Rectal smooth muscle tissue (tissue), 1 donor: ENCODE data around the gene WTIP.

Experiments
- H3K27ac ChIP-seq: one replicate; pipeline ENCODE4 v1.7.0; 2013; ENCODE audit warnings: low read depth, low read length, inconsistent platforms
- H3K27me3 ChIP-seq: one replicate; pipeline ENCODE4 v1.7.0; 2013; ENCODE audit warnings: low read length; ENCODE audit not compliant: control insufficient read depth, insufficient read depth
- H3K36me3 ChIP-seq: one replicate; pipeline ENCODE4 v1.7.0; 2013; ENCODE audit warnings: low read length; ENCODE audit not compliant: control insufficient read depth, insufficient read depth
- H3K4me1 ChIP-seq: one replicate; pipeline ENCODE4 v1.7.0; 2013; ENCODE audit warnings: low read length; ENCODE audit not compliant: control insufficient read depth, insufficient read depth
- H3K4me3 ChIP-seq: one replicate; pipeline ENCODE4 v1.7.0; 2013; ENCODE audit warnings: low read length
- H3K9ac ChIP-seq: one replicate; pipeline ENCODE4 v1.7.0; 2013; ENCODE audit warnings: low read length

Gene WTIP

GRCh38 chr19:34512254-34512822 is 30.8 kb downstream of the WTIP start:
- Histone ChIP-seq H3K4me3 (no peak overlapping the region), H3K27ac (no peak overlapping the region), H3K27me3 (no peaks in the 10 kb centered on the region), H3K9ac (no peak overlapping the region), H3K36me3 (no peaks in the 10 kb centered on the region), H3K4me1 (no peaks in the 10 kb centered on the region)

GRCh38 chr19:34513767-34514166 is 32.2 kb downstream of the WTIP start:
- no peaks in the 10 kb centered on the region for H3K27me3 ChIP-seq
- no peaks in the 10 kb centered on the region for H3K4me1 ChIP-seq
- H3K36me3 ChIP-seq, result no peaks in the 10 kb centered on the region
- H3K27ac ChIP-seq, result no peak overlapping the region
- no peak overlapping the region for H3K9ac ChIP-seq
- H3K4me3 ChIP-seq, result no peak overlapping the region

GRCh38 chr19:34519602-34520001 is 38.0 kb downstream of the WTIP start:
- no peak overlapping the region for H3K27ac ChIP-seq
- no peak overlapping the region for H3K9ac ChIP-seq
- H3K4me3 ChIP-seq, result no peak overlapping the region
- H3K27me3 ChIP-seq, result no peaks in the 10 kb centered on the region
- no peaks in the 10 kb centered on the region for H3K4me1 ChIP-seq
- H3K36me3 ChIP-seq, result no peaks in the 10 kb centered on the region

GRCh38 chr19:34523408-34523807 is 41.9 kb downstream of the WTIP start:
- no peaks in the 10 kb centered on the region for H3K27me3 ChIP-seq
- H3K36me3 ChIP-seq, result no peaks in the 10 kb centered on the region
- H3K4me3 ChIP-seq, result no peak overlapping the region
- no peak overlapping the region for H3K27ac ChIP-seq
- H3K4me1 ChIP-seq, result no peaks in the 10 kb centered on the region
- H3K9ac ChIP-seq, result no peak overlapping the region

- Histone ChIP-seq H3K9ac (no peak overlapping the region), H3K27me3 (no peaks in the 10 kb centered on the region), H3K4me3 (no peak overlapping the region), H3K36me3 (no peaks in the 10 kb centered on the region), H3K4me1 (no peaks in the 10 kb centered on the region), H3K27ac (no peak overlapping the region)
These were observed 43.4 kb downstream of the WTIP start for GRCh38 chr19:34525001-34525400.

- H3K4me1 ChIP-seq, result no peaks in the 10 kb centered on the region
- no peak overlapping the region for H3K27ac ChIP-seq
- H3K36me3 ChIP-seq, result no peaks in the 10 kb centered on the region
- H3K27me3 ChIP-seq, result no peaks in the 10 kb centered on the region
- no peak overlapping the region for H3K4me3 ChIP-seq
- no peak overlapping the region for H3K9ac ChIP-seq
These were observed 52.6 kb downstream of the WTIP start for GRCh38 chr19:34534206-34534605.

GRCh38 chr19:34539396-34539795 is 57.8 kb downstream of the WTIP start:
- H3K4me1 ChIP-seq, result no peaks in the 10 kb centered on the region
- H3K36me3 ChIP-seq, result no peaks in the 10 kb centered on the region
- H3K27me3 ChIP-seq, result no peaks in the 10 kb centered on the region
- no peak overlapping the region for H3K9ac ChIP-seq
- H3K27ac ChIP-seq, result no peak overlapping the region
- no peak overlapping the region for H3K4me3 ChIP-seq

GRCh38 chr19:34540811-34541557 is 59.4 kb downstream of the WTIP start:
- Histone ChIP-seq H3K27ac (no peak overlapping the region), H3K36me3 (no peaks in the 10 kb centered on the region), H3K4me1 (no peaks in the 10 kb centered on the region), H3K27me3 (no peaks in the 10 kb centered on the region), H3K4me3 (no peak overlapping the region), H3K9ac (no peak overlapping the region)

GRCh38 chr19:34549833-34550232 is 68.3 kb downstream of the WTIP start:
- H3K4me3 ChIP-seq, result no peak overlapping the region
- H3K36me3 ChIP-seq, result no peaks in the 10 kb centered on the region
- no peak overlapping the region for H3K9ac ChIP-seq
- no peaks in the 10 kb centered on the region for H3K4me1 ChIP-seq
- no peaks in the 10 kb centered on the region for H3K27me3 ChIP-seq
- H3K27ac ChIP-seq, result no peak overlapping the region

GRCh38 chr19:34555447-34555846 is 73.9 kb downstream of the WTIP start:
- Histone ChIP-seq H3K4me1 (no peaks in the 10 kb centered on the region), H3K4me3 (no peak overlapping the region), H3K36me3 (no peaks in the 10 kb centered on the region), H3K27ac (no peak overlapping the region), H3K27me3 (peaks cover 5% of the 10 kb centered on the region), H3K9ac (no peak overlapping the region)

- no peak overlapping the region for H3K9ac ChIP-seq
- no peaks in the 10 kb centered on the region for H3K36me3 ChIP-seq
- no peak overlapping the region for H3K4me3 ChIP-seq
- no peak overlapping the region for H3K27ac ChIP-seq
- H3K27me3 ChIP-seq, result peaks cover 5% of the 10 kb centered on the region
- no peaks in the 10 kb centered on the region for H3K4me1 ChIP-seq
These were observed 74.9 kb downstream of the WTIP start for GRCh38 chr19:34556488-34556887.

GRCh38 chr19:34559045-34559444 is 77.5 kb downstream of the WTIP start:
- H3K36me3 ChIP-seq, result no peaks in the 10 kb centered on the region
- no peak overlapping the region for H3K4me3 ChIP-seq
- no peak overlapping the region for H3K27ac ChIP-seq
- peaks cover 5% of the 10 kb centered on the region for H3K27me3 ChIP-seq
- H3K9ac ChIP-seq, result no peak overlapping the region
- no peaks in the 10 kb centered on the region for H3K4me1 ChIP-seq

DNA sequence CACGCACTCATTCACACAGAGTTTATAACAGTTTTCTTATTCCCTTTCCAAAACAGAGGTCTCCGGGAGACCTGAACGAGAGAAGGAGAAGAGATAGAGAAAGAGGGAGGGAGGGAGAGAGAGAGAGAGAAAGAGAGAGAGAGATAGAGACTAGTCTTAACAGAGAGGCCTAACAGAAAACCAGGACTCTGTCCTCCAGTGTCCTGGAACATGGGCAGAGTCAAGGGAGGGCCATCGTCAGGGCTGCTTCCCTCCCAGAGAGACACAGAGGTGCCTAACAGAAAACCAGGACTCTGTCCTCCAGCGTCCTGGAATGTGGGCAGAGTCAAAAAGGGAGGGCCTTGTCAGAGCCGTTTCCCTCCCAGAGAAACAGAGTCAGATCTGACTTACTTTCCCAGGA is 78.7 kb downstream of the WTIP start:
- Histone ChIP-seq H3K36me3 (no peaks in the 10 kb centered on the region), H3K4me3 (no peak overlapping the region), H3K4me1 (no peaks in the 10 kb centered on the region), H3K27me3 (peaks cover 5% of the 10 kb centered on the region), H3K27ac (no peak overlapping the region), H3K9ac (no peak overlapping the region)
